GM12865 (cell line): ENCODE measurements around the gene ZNF619.

Source experiments
- DNase-seq: peaks from one replicate; pipeline ENCODE4 v3.0.0; 2010; ENCODE audit warnings: low read depth
- H3K4me3 ChIP-seq: 2 replicates; pipeline ENCODE4 v1.5.1; 2011; ENCODE audit warnings: mild to moderate bottlenecking, low read depth, low read length, control low read depth
- TF ChIP-seq, protein P1 (sequence below): IDR thresholded peaks from 2 replicates; pipeline ENCODE4 v1.5.1; 2011; ENCODE audit warnings: low read length, control low read depth, low read depth, inconsistent platforms; ENCODE audit not compliant: insufficient read depth; ENCODE audit errors: missing control alignments

The ZNF619 gene

GRCh38 chr3:40464339-40465110 is 12.4 kb upstream of the ZNF619 start:
- DNase-seq = no peak

GRCh38 chr3:40465111-40465407 is 11.9 kb upstream of the ZNF619 start:
- DNase-seq = no peak
- H3K4me3 ChIP-seq = no peak overlapping the region
- TF ChIP-seq, protein P1, sequence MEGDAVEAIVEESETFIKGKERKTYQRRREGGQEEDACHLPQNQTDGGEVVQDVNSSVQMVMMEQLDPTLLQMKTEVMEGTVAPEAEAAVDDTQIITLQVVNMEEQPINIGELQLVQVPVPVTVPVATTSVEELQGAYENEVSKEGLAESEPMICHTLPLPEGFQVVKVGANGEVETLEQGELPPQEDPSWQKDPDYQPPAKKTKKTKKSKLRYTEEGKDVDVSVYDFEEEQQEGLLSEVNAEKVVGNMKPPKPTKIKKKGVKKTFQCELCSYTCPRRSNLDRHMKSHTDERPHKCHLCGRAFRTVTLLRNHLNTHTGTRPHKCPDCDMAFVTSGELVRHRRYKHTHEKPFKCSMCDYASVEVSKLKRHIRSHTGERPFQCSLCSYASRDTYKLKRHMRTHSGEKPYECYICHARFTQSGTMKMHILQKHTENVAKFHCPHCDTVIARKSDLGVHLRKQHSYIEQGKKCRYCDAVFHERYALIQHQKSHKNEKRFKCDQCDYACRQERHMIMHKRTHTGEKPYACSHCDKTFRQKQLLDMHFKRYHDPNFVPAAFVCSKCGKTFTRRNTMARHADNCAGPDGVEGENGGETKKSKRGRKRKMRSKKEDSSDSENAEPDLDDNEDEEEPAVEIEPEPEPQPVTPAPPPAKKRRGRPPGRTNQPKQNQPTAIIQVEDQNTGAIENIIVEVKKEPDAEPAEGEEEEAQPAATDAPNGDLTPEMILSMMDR = no peak

More at GRCh38 chr3:40464339-40465110, 12.4 kb upstream of the ZNF619 start:
- H3K4me3 ChIP-seq = no peak overlapping the region
- TF ChIP-seq, protein P1 = no peak

GRCh38 chr3:40465456-40465855 is 11.5 kb upstream of the ZNF619 start:
- no peak for DNase-seq
- H3K4me3 ChIP-seq = no peak overlapping the region
- TF ChIP-seq, protein P1 = no peak

- no peak overlapping the region for H3K4me3 ChIP-seq
- TF ChIP-seq, protein P1 = no peak
- no peak for DNase-seq
Measured at GRCh38 chr3:40468018-40468417, 8.9 kb upstream of the ZNF619 start.

DNA sequence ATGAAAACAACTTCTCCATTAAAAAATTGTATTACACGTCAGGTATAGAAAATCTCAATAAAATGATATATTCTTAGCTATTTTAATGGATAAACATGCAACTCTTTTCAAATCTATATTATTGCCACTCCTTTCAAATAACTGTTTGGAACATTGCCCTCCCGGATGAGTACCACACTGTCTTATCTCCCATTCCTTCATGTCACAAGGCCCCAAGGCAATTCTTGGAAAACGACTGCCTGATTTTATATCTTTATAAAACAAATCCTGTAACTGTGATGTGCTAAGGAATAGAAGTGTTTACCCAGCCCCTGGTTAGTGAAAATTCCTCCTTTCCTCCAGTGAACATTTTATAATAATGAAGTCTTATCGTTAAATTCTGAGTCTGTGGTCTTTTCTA is 6.2 kb upstream of the ZNF619 start:
- DNase-seq = no peak
- H3K4me3 ChIP-seq = no peak overlapping the region
- TF ChIP-seq, protein P1 = no peak

DNA sequence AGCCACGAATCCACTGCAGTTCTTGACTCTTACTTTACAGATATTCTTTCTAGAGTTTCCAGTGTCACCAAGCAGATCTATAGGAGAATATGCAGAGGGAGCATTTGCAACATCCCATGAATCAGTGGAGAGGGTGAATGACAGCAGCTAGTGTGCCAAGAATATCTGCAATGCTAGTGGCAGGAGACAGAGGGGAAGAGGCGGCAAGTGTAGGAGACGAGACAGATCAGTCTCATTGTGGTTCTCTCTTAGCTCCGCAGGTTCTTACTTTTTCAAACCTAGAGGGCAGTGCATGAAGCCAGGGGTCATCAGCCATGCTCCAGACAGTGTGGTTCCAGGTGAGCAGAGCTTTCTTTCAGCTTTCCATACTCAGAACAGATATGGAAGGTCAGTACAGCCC is 744 bp downstream of the ZNF619 start:
- no peak for DNase-seq
- H3K4me3 ChIP-seq = peak overlapping the region; percentile 81
- TF ChIP-seq, protein P1 = no peak

DNA sequence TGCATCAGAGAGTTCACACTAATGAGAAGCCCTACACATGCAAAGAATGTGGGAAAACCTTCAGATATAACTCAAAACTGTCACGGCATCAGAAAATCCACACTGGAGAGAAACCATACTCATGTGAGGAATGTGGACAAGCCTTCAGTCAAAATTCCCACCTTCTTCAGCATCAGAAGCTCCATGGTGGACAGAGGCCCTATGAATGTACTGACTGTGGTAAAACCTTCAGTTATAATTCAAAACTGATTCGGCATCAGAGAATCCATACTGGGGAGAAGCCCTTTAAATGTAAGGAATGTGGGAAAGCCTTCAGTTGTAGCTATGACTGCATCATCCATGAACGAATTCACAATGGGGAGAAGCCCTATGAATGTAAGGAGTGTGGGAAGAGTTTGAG is 10.2 kb downstream of the ZNF619 start:
- TF ChIP-seq, protein P1 = no peak
- H3K4me3 ChIP-seq = no peak overlapping the region
- no peak for DNase-seq
